Esophagus muscularis mucosa (tissue), 4 donors: ENCODE measurements around the gene MAP3K20. TPM values are rescaled to one million over a fixed set of nuclear protein-coding genes. Genes with fewer than 3 reads are reported as not detected.

Source experiments
- DNase-seq: peaks from one replicate; pipeline ENCODE4 v3.0.0-alpha.2; 2017; ENCODE audit errors: extremely low spot score
- H3K27ac ChIP-seq, 4 donors: fragments of 200-600 bp; sonication (generic); replicated peaks in 1 of 4; 1 replicate in 3 of 4; 2 replicates in 1 of 4; pipeline ENCODE4 v1.5.1; 2016 to 2019; ENCODE audit warnings: mild to moderate bottlenecking in 1 of 4
- H3K27me3 ChIP-seq, 4 donors: fragments of 200-600 bp; sonication (generic); one replicate each; pipeline versions ENCODE4 v1.5.1 to v1.6.0; 2016 to 2019
- H3K36me3 ChIP-seq, 4 donors: fragments of 200-600 bp; sonication (generic); one replicate each; pipeline ENCODE4 v1.5.1; 2016 to 2019
- H3K4me1 ChIP-seq, 4 donors: fragments of 200-600 bp; sonication (generic); one replicate each; pipeline ENCODE4 v1.5.1; 2016 to 2019
- H3K4me3 ChIP-seq, 4 donors: fragments of 200-600 bp; sonication (generic); 1 replicate in 2 of 4; 2 replicates in 2 of 4; pipeline ENCODE4 v1.5.1; 2016 to 2019; ENCODE audit warnings: mild to moderate bottlenecking in 4 of 4, moderate library complexity in 1 of 4
- H3K9me3 ChIP-seq, 4 donors: fragments of 200-600 bp; sonication (generic); 1 replicate in 3 of 4; 2 replicates in 1 of 4; pipeline ENCODE4 v1.5.1; 2016 to 2019
- EP300 ChIP-seq: sonication (generic); formaldehyde crosslinking; IDR thresholded peaks from one replicate; pipeline ENCODE4 v1.6.1; 2017; ENCODE audit warnings: antibody characterized with exemption
- POLR2A ChIP-seq: fragments of 450-650 bp; IDR thresholded peaks from one replicate; pipeline ENCODE4 v1.6.1; 2017; ENCODE audit warnings: antibody characterized with exemption, moderate library complexity, mild to moderate bottlenecking, low read depth
- POLR2AphosphoS5 ChIP-seq, 2 donors: sonication (generic); formaldehyde crosslinking; IDR thresholded peaks; one replicate each; pipeline ENCODE4 v1.6.1; 2017; ENCODE audit warnings: antibody characterized with exemption in 2 of 2
- WGBS: methylation state at CpG from one replicate; pipeline ENCODE4 v1.1.5; 2018; 5-methylcytosine and 5-hydroxymethylcytosine counted together
- intact Hi-C: fragments of 100-400 bp; cut with DNase I; formaldehyde crosslinking; loops from one replicate; pipeline ENCODE4 v1.15.1; 2023
- total RNA-seq, 4 donors: library from RNA; depleted of rRNA; stranded (reverse); fragments of >200 nt; gene quantifications; one replicate each; pipeline versions ENCODE4 v1.1.0 to v1.2.1, GENCODE V29; 2016
- TF ChIP-seq, protein P1 (sequence below), 3 experiments: fragments of 200-600 bp in 2 of 3; fragments of 450-650 bp in 1 of 3; sonication (generic) in 2 of 3; IDR thresholded peaks; one replicate each; pipeline ENCODE4 v1.5.1; 2017 to 2019; ENCODE audit warnings: antibody characterized with exemption in 3 of 3, mild to moderate bottlenecking in 2 of 3, moderate library complexity in 1 of 3

Gene MAP3K20
- total RNA-seq, 4 donors from 2014 or later, result 238 to 335 (median 267) TPM

DNA sequence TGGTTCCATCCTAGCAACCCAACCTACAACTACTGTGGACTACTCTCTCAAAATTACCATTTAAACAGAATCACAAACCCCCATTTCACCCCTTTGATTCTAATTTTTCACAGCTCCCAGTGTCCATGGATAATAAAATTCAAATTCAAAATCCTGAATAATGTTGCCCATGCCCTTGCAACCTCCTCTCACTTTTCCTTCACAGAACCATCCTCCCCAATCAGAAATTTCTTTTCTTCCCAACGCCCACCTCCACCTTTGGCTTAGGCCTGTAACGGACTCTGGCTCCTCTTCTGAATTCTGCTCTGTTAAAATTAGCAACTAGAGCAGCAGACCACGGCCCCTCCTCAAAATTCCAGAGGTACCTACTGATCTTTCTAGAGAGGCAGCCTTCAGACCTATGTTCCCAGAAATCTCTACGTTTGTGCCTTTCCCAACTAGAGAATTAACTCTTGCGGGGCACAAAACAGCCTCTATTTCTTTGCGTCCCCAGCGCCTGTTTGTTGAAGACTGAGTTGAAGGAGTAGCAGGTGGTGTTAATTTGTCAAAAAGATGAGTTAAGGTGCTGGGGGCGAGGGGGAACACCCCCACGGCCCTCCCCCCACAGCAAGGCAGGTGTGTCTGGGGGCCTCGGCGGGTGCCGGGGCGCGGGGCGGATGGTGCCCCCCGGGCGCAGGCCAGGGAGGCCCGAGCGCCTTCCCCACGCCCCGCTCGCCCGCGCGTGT is 428 bp upstream of the MAP3K20 start:
- intact Hi-C loops, result loop anchor here (1.0 kb wide), 1 partner anchor 135 kb away; no protein-coding TSS in a partner anchor
- H3K4me1 ChIP-seq, result peaks cover 15 to 52% (median 43%) of the 10 kb centered on the region in 4 donors
- no peak for TF ChIP-seq EP300
- TF ChIP-seq, protein P1, sequence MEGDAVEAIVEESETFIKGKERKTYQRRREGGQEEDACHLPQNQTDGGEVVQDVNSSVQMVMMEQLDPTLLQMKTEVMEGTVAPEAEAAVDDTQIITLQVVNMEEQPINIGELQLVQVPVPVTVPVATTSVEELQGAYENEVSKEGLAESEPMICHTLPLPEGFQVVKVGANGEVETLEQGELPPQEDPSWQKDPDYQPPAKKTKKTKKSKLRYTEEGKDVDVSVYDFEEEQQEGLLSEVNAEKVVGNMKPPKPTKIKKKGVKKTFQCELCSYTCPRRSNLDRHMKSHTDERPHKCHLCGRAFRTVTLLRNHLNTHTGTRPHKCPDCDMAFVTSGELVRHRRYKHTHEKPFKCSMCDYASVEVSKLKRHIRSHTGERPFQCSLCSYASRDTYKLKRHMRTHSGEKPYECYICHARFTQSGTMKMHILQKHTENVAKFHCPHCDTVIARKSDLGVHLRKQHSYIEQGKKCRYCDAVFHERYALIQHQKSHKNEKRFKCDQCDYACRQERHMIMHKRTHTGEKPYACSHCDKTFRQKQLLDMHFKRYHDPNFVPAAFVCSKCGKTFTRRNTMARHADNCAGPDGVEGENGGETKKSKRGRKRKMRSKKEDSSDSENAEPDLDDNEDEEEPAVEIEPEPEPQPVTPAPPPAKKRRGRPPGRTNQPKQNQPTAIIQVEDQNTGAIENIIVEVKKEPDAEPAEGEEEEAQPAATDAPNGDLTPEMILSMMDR (IDR thresholded peaks at IDR 0.05), result no peak
- TF ChIP-seq POLR2AphosphoS5 (IDR thresholded peaks at IDR 0.05), result no peak
- TF ChIP-seq POLR2A, result no peak

DNA sequence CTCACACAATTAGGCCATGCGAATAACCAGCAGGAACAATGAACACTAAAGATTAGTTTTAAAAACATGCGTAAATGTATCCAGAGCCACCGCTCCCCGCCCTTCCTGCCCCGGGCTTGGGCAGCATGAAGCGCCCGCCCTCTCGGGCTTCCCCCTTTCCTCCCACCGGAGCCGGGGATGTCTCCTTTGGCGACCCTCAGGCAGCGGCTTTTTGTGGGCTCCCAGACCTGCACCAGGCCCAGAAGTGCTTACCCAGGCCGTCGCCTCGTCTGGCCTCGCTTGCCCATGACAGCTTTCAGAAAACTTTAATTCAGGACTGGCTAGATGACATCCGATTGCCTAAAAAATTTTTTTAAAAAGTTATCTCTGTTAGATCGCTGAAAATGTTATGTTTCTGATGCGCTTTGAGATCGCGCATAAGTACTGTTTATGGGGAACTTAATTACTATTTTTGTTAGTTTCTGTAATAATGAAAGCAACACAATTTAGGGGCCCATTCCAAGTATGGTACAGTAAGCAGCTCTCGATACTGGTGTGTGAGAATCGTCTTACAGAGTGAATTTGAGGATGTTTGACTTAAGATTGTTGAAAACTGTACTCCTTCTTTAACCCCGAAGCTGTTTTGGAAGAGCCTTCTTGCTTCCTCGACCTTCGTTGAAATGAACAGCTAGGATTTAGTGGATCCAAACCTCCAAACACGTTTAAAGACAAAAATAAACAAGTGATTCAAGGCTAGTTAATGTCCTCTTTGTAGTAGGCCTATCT is 1.1 kb downstream of the MAP3K20 start:
- intact Hi-C loops, result no loop called here
- Histone ChIP-seq H3K27ac (peak overlapping the region; percentile 92 to 99 (median 98)), H3K36me3 (no peaks in the 10 kb centered on the region), H3K4me1 (peaks cover 16 to 62% (median 48%) of the 10 kb centered on the region in 4 donors), H3K9me3 (no peaks in the 10 kb centered on the region), H3K27me3 (no peaks in the 10 kb centered on the region), H3K4me3 (peak overlapping the region; percentile 72 to 89 (median 84))
- TF ChIP-seq POLR2AphosphoS5 (IDR thresholded peaks at IDR 0.05) (no peak), POLR2A (no peak), EP300 (no peak)
- TF ChIP-seq, protein P1 (IDR thresholded peaks at IDR 0.05), result no peak
- 2% methylated on average over 27 of the region's 27 CpGs for WGBS
- DNase-seq, result no peak

More for the DNA sequence above, 428 bp upstream of the MAP3K20 start:
- Histone ChIP-seq H3K9me3 (no peaks in the 10 kb centered on the region), H3K4me3 (peak overlapping the region; percentile 72 to 89 (median 84)), H3K27ac (peak overlapping the region; percentile 92 to 99 (median 98)), H3K27me3 (no peaks in the 10 kb centered on the region), H3K36me3 (no peaks in the 10 kb centered on the region)
- WGBS, result 14% methylated on average over 9 of the region's 25 CpGs
- DNase-seq, result no peak

DNA sequence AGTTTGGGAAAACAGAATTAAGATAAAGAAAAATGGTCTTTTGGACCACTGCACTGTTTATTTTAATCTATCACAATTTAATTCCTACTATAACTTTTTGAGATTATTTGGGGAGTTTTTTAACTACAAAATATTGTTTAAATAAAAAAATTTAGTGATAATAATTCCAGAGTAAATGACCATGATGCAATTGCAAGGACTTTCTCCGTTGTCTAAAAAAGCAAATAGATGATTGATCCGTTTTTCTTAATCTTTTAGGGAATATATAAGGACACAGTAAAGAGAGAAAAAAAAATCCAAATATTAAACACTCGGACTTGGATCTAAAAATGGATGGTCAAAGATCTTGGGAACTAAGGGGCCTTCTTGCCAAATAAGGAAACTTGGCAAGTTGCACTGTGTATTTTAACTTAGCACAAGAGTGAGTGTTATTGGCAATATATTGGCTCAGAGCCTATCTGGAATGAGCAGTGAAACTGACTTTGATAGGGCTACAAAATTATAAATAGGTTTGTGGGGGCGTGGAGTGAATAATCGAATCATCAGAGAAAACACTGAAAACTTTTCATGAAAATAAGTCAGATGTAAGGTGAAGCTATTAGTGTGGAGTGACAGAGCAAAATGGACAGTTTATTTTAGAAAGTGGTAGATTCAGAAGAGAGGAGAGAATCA is 2.0 kb downstream of the MAP3K20 start:
- Histone ChIP-seq H3K27ac (peak overlapping the region; percentile 92 to 99 (median 98)), H3K4me1 (peaks cover 16 to 67% (median 53%) of the 10 kb centered on the region in 4 donors), H3K9me3 (no peaks in the 10 kb centered on the region), H3K27me3 (no peaks in the 10 kb centered on the region), H3K4me3 (peak overlapping the region; percentile 72 to 89 (median 84)), H3K36me3 (peaks cover 0 to 3% (median 0%) of the 10 kb centered on the region in 4 donors)
- 39% methylated on average over 5 of the region's 5 CpGs for WGBS
- intact Hi-C loops, result no loop called here
- DNase-seq, result no peak
- TF ChIP-seq POLR2A (no peak), EP300 (no peak), POLR2AphosphoS5 (IDR thresholded peaks at IDR 0.05) (no peak)
- TF ChIP-seq, protein P1 (IDR thresholded peaks at IDR 0.05), result no peak

DNA sequence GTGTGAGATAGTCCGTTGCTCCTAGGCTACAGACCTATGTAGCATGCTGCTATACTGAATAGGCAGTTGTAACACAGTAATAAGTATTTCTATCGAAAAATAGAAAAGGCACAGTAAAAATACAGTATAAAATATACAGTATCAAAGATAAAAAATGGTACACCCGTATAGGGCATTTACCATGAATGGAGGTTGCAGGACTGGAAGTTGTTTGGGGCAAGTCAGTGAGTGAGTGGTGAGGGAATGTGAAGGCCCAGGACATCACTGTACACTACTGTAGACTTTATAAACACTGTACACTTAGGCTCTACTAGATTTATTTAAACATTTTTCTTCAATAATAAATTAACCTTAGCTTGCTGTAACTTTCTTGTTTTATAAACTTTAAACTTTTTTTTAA is 3.5 kb downstream of the MAP3K20 start:
- 53% methylated on average over 3 of the region's 3 CpGs for WGBS
- peaks cover 17 to 70% (median 60%) of the 10 kb centered on the region in 4 donors for H3K4me1 ChIP-seq
- intact Hi-C loops, result no loop called here
- H3K36me3 ChIP-seq, result peaks cover 0 to 3% (median 0%) of the 10 kb centered on the region in 4 donors
- no peaks in the 10 kb centered on the region for H3K27me3 ChIP-seq
- TF ChIP-seq POLR2A, result no peak
- TF ChIP-seq EP300, result no peak
- TF ChIP-seq, protein P1 (IDR thresholded peaks at IDR 0.05), result no peak
- TF ChIP-seq POLR2AphosphoS5 (IDR thresholded peaks at IDR 0.05), result no peak
- H3K4me3 ChIP-seq, result peak overlapping the region in 2 of 4 donors; percentile 80 to 88
- H3K9me3 ChIP-seq, result no peaks in the 10 kb centered on the region
- peak overlapping the region; percentile 92 to 99 (median 98) for H3K27ac ChIP-seq
- DNase-seq, result no peak
